HuH-7 (cell line): ENCODE results near the gene ZSCAN16.

Source experiments
- DNase-seq: peaks from one replicate; pipeline ENCODE4 v3.0.0; 2011; ENCODE audit warnings: low spot score

ZSCAN16 gene

DNA sequence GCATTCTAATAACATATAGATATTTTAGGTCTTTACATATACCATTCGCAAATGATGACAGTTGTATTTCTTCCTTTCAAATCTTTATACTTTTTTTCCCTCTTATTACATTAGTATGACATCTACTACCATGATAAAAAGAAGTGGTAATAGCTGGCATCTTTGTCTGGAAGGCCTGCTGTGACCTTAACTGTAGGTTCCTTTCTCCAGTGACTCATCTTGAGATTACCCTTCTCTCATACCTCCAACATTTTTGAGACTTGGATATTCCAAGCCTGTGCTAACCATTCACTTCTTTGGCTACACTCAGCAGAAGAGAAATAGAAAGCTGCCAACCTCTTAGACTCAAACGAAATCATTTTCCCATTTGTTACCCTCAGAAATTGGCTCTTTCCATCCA, 47.6 kb downstream of the ZSCAN16 start:
- no peak for DNase-seq

DNA sequence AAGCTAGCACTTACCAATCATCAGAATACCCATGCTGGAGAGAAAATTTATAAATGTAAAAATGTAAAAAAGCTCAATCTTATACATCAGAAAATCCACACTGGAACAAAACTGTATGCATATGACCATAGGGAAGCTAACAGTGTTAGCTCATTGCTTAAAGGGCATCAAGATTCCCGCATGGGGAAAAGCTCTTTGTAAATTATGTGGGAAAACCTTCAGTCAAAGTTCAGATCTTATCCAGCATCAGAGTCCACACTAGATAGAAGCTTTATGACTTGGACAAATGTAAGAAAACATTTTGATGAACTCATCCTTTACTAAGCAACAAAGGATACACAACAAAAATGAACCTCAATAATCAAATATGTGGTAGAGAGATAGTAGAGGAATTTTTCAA, 52.0 kb downstream of the ZSCAN16 start:
- DNase-seq = no peak
